ENCODE measurements around the gene PYGM.

The PYGM gene

DNA sequence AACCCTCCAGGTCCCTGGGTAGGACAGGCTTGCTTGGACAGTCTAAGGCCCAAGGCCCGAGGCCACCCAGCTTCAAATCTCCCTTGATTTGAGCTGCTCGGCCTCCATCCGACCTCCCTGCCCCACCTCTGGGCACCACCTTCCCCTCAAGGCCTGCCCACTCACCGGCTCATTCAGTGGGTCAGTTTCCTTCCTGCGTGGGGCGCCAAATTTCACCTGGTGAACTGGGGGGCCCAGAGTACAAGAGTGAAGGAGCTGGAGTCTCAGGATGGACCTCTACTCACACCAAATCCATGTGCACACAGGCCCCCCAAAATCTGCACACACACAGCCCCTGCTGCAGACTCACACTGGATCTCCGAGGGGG is 39.5 kb upstream of the PYGM start:
- Histone ChIP-seq H3K4me1 (no peaks in the 10 kb centered on the region), H3K9me3 (no peaks in the 10 kb centered on the region), H3K36me3 (no peaks in the 10 kb centered on the region), H3K4me3 (ENCODE audit: low read depth, low read length) (no peak overlapping the region), H3K27me3 (no peaks in the 10 kb centered on the region)
- TF ChIP-seq, protein P1, sequence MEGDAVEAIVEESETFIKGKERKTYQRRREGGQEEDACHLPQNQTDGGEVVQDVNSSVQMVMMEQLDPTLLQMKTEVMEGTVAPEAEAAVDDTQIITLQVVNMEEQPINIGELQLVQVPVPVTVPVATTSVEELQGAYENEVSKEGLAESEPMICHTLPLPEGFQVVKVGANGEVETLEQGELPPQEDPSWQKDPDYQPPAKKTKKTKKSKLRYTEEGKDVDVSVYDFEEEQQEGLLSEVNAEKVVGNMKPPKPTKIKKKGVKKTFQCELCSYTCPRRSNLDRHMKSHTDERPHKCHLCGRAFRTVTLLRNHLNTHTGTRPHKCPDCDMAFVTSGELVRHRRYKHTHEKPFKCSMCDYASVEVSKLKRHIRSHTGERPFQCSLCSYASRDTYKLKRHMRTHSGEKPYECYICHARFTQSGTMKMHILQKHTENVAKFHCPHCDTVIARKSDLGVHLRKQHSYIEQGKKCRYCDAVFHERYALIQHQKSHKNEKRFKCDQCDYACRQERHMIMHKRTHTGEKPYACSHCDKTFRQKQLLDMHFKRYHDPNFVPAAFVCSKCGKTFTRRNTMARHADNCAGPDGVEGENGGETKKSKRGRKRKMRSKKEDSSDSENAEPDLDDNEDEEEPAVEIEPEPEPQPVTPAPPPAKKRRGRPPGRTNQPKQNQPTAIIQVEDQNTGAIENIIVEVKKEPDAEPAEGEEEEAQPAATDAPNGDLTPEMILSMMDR (IDR thresholded peaks at IDR 0.05; ENCODE audit: low read depth, low read length), result no peak
- no peak for DNase-seq

DNA sequence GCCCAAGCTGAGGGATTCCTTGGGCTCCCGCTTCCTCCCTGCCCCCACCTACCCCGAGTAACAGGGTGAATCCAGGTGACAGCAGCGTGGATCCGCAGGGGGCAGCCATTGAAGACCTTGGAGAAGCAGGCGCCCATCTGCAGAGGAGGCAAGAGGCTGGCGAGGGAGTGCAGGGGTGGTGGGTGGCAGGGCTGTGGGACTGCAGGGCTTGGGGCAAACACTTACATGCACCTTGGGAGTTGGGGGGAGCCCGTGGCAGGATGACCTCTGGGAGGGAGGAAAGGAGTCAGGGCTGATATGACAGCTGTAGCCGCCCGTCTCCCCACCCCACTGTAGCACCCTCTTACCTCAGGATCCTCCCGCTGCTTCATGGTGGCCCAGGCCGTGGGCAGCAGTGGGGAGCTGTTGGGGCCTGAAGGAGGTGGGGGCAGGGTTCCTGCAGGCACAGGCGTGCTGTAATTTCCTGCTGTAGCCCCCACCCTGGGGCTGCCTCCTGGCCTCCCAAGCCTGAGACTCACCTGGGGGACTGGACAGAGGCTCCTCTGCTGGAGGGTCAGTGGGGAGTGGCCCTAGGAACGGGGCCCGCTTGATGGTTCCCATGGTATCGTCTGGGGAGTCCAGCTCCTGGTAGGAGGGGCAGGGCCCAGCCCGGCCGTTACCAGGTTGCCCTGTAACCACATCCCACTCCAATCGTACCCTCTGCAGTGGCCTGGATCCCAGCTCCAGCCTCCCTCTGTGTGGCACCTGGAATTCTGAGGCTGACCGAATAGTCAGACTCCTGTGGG is 37.2 kb upstream of the PYGM start:
- Histone ChIP-seq H3K4me1 (no peaks in the 10 kb centered on the region), H3K9me3 (no peaks in the 10 kb centered on the region), H3K27me3 (no peaks in the 10 kb centered on the region), H3K4me3 (ENCODE audit: low read depth, low read length) (no peak overlapping the region), H3K36me3 (no peaks in the 10 kb centered on the region)
- TF ChIP-seq, protein P1 (IDR thresholded peaks at IDR 0.05; ENCODE audit: low read depth, low read length), result no peak
- DNase-seq, result no peak

DNA sequence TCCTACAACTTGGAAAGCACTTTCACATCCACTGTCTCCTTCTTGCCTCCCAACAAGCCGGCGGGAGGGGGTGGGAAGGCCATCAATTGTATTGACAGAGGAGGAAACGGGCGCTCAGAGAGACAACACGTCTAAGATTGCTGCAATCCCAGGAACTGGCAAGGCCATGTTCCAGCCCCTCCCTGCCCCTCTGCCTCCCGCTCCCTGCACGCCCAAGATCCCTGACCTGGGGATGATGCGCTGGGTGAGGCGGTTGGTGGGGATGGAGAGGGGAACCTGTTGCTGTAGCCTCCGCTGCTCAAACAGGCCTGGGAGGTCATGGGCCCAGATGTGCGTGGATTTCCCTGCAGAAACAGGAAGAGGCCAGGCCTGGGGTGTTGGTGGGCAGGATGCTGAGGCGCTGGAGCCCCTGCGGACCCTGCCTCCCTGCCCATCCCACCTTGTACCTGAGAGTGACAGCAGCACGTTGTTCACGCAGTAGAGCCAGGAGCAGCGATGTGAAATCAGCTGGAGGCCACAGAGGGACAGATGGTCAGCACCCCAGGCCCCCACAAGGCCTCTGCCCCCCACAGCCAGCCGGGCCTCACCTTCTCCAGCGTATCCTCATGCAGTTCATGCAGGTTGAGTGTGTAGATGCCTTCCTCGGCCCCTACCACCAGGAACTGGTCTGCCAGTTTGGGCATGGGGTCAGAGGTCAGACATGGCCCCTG is 36.4 kb upstream of the PYGM start:
- no peak for DNase-seq

DNA sequence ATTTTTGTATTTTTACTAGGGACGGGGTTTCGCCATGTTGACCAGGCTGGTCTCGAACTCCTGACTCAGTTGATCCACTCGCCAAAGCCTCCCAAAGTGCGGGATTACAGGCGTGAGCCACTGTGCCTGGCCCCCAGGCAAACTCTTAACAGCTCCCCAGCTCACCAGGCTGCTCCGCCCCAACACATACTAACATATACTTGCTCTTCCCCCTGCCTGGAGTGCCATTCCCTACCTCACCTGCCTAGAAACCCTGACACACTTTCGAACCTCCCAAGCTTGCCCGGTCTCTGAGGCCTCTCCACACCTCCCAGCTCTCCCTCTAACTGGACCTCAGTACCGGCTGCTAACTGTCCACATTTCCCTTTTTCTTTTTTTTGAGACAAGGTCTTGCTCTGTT is 34.8 kb upstream of the PYGM start:
- Histone ChIP-seq H3K9me3 (no peaks in the 10 kb centered on the region), H3K36me3 (no peaks in the 10 kb centered on the region), H3K4me3 (ENCODE audit: low read depth, low read length) (no peak overlapping the region), H3K4me1 (no peaks in the 10 kb centered on the region), H3K27me3 (no peaks in the 10 kb centered on the region)
- TF ChIP-seq, protein P1 (IDR thresholded peaks at IDR 0.05; ENCODE audit: low read depth, low read length), result no peak
- no peak for DNase-seq

More for the DNA sequence above, 36.4 kb upstream of the PYGM start:
- Histone ChIP-seq H3K27me3 (no peaks in the 10 kb centered on the region), H3K36me3 (no peaks in the 10 kb centered on the region), H3K4me1 (no peaks in the 10 kb centered on the region), H3K4me3 (ENCODE audit: low read depth, low read length) (no peak overlapping the region), H3K9me3 (no peaks in the 10 kb centered on the region)
- TF ChIP-seq, protein P1 (IDR thresholded peaks at IDR 0.05; ENCODE audit: low read depth, low read length), result no peak

DNA sequence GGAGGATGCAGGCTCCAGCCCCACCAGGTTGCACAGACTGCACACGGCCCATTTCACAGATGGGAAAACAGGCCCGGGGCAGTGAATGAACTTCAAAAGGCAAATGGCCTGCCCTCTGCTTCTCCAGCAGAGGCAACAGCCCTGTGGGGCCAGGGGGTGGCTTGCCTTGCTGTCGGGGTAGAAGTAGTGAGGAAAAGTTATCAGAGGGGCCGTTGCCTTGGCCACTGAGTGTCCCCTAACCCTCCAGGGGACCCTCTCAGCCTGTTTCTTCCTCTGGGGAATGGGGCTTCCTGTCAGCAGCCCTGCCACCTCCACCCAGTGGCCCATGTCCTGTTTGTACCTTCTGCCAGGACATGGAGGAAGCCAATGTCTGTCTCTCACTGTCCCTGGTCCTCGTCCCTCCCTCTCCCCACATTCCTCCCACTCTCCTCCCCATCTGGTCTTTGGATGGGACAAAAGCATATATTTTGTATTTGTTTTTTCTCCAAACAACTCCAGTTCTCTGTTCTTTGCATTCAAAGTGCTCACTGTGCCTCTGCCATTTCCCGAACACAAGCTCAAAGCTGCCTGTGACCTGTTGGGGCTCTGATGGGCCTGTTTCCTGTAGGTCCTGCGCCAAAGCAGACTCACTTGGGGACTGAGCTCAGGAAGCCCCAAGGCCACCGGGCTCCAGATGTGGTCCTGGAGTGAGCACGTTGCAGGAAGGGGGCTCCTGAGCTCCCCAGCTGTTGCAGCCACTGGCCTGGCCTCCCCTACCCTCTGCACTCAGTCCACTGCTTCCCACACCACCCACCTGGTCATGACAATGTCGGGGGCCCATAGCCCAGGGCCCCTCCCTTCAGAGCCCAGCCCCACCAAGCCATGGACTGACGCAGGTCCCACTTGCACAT is 33.7 kb upstream of the PYGM start:
- Histone ChIP-seq H3K36me3 (no peaks in the 10 kb centered on the region), H3K4me3 (ENCODE audit: low read depth, low read length) (no peak overlapping the region)
- TF ChIP-seq, protein P1 (IDR thresholded peaks at IDR 0.05; ENCODE audit: low read depth, low read length), result no peak

More for the DNA sequence above, 33.7 kb upstream of the PYGM start:
- H3K4me1 ChIP-seq, result no peaks in the 10 kb centered on the region
- DNase-seq, result no peak
- H3K9me3 ChIP-seq, result no peaks in the 10 kb centered on the region
- no peaks in the 10 kb centered on the region for H3K27me3 ChIP-seq
